GM19324 (cell line): Measurements from ENCODE around the gene SNTB2.
A peak's percentile ranks its signal among the peaks of the same experiment; 100 is the strongest.

Experiments
- ATAC-seq: cut with Tn5 transposase; IDR thresholded peaks from one replicate; pipeline ENCODE4 v1.9.1; 2021; ENCODE audit warnings: mild to moderate bottlenecking, moderate library complexity; ENCODE audit not compliant: unreplicated experiment, low FRiP score

The SNTB2 gene

GRCh38 chr16:69330286-69331109 lies 143.5 kb downstream of the SNTB2 start, which contains the start of gene PDF:
Gene PDF, minus strand, starts transcription at chr16:69330588. Its CDS starts 18 bp downstream, at chr16:69330570.
- ATAC-seq: peak; percentile 94

GRCh38 chr16:69334696-69335095 lies 147.7 kb downstream of the SNTB2 start:
- ATAC-seq: no peak

- ATAC-seq: no peak
Observed at GRCh38 chr16:69338557-69339288, 151.8 kb downstream of the SNTB2 start.

- ATAC-seq: peak; percentile 89
Observed at GRCh38 chr16:69339289-69340094, 152.5 kb downstream of the SNTB2 start, which contains the start of the genes COG8 and NIP7. Gene COG8, minus strand, starts transcription at chr16:69339564. Its CDS starts 12 bp downstream, at chr16:69339552. Gene NIP7, plus strand, starts transcription at chr16:69339772. Its CDS starts 58 bp downstream, at chr16:69339830.

GRCh38 chr16:69340095-69340644 lies 153.2 kb downstream of the SNTB2 start:
- ATAC-seq: peak; percentile 5

GRCh38 chr16:69344171-69344570 lies 157.2 kb downstream of the SNTB2 start:
- no peak for ATAC-seq

- ATAC-seq: no peak
Observed at GRCh38 chr16:69345923-69346322, 159.0 kb downstream of the SNTB2 start.

- no peak for ATAC-seq
Observed at GRCh38 chr16:69346683-69347082, 159.7 kb downstream of the SNTB2 start.

GRCh38 chr16:69348222-69348621 lies 161.3 kb downstream of the SNTB2 start:
- ATAC-seq: no peak

- no peak for ATAC-seq
Observed at GRCh38 chr16:69349536-69349935, 162.6 kb downstream of the SNTB2 start.

- no peak for ATAC-seq
Observed at GRCh38 chr16:69350536-69351133, 163.7 kb downstream of the SNTB2 start.

- no peak for ATAC-seq
Observed at GRCh38 chr16:69351309-69352027, 164.5 kb downstream of the SNTB2 start, which contains the start of gene TMED6. Gene TMED6, minus strand, starts transcription at chr16:69351786. Its CDS starts 33 bp downstream, at chr16:69351753.
